ENCODE results near the gene CHI3L2.

GRCh38 chr1:111227434-111227833 is at the start of gene CHI3L2:
- TF ChIP-seq POLR2A (IDR thresholded peaks at IDR 0.05) (no peak), EP300 (IDR thresholded peaks at IDR 0.05) (no peak)
- TF ChIP-seq, protein P1, sequence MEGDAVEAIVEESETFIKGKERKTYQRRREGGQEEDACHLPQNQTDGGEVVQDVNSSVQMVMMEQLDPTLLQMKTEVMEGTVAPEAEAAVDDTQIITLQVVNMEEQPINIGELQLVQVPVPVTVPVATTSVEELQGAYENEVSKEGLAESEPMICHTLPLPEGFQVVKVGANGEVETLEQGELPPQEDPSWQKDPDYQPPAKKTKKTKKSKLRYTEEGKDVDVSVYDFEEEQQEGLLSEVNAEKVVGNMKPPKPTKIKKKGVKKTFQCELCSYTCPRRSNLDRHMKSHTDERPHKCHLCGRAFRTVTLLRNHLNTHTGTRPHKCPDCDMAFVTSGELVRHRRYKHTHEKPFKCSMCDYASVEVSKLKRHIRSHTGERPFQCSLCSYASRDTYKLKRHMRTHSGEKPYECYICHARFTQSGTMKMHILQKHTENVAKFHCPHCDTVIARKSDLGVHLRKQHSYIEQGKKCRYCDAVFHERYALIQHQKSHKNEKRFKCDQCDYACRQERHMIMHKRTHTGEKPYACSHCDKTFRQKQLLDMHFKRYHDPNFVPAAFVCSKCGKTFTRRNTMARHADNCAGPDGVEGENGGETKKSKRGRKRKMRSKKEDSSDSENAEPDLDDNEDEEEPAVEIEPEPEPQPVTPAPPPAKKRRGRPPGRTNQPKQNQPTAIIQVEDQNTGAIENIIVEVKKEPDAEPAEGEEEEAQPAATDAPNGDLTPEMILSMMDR (IDR thresholded peaks at IDR 0.05), result no peak

Data from gastroesophageal sphincter (tissue), 3 donors.